CD4-positive, CD25-positive, alpha-beta regulatory T cell (primary cell): ENCODE measurements around the gene RAB26. TPM values are rescaled to one million over a fixed set of nuclear protein-coding genes. Genes with fewer than 3 reads are reported as not detected.
A peak's percentile ranks its signal among the peaks of the same experiment; 100 is the strongest.
"Not testable (repeated sequence)": the region's sequence is repeated elsewhere in the genome, so short reads cannot be mapped to it uniquely, and the experiment has no call there.

ENCODE experiments used
- ATAC-seq, 2 donors: fragments of 150-1000 bp; cut with Tn5 transposase; one replicate each; pipeline ENCODE4 v1.10.0; 2021; ENCODE audit warnings: low read depth in 2 of 2, moderate number of reproducible peaks in 2 of 2, moderate library complexity in 1 of 2
- DNase-seq, 3 donors: peaks; one replicate each; pipeline versions ENCODE4 v3.0.0 to v3.0.0-alpha.2; 2012 to 2022; ENCODE audit warnings: mixed read lengths in 1 of 3
- H3K27ac ChIP-seq: one replicate; pipeline ENCODE4 v1.7.0; 2013; ENCODE audit warnings: mild to moderate bottlenecking, low read length; ENCODE audit not compliant: insufficient read depth, poor library complexity, severe bottlenecking
- H3K27me3 ChIP-seq: one replicate; pipeline ENCODE4 v1.7.0; 2013; ENCODE audit warnings: low read length; ENCODE audit not compliant: control insufficient read depth, insufficient read depth
- H3K36me3 ChIP-seq: one replicate; pipeline ENCODE4 v1.7.0; 2013; ENCODE audit warnings: mild to moderate bottlenecking, low read length, moderate library complexity; ENCODE audit not compliant: control insufficient read depth, insufficient read depth
- H3K4me1 ChIP-seq: 2 replicates; pipeline ENCODE4 v1.7.0; 2013; ENCODE audit warnings: mild to moderate bottlenecking, low read length; ENCODE audit not compliant: insufficient read depth, control insufficient read depth, poor library complexity, severe bottlenecking
- H3K4me3 ChIP-seq: one replicate; pipeline ENCODE4 v1.7.0; 2013; ENCODE audit warnings: low read depth, mild to moderate bottlenecking, low read length, moderate library complexity
- H3K9me3 ChIP-seq, 2 experiments: 1 replicate in 1 of 2; 2 replicates in 1 of 2; pipeline ENCODE4 v1.7.0; 2013; ENCODE audit warnings: low read length in 2 of 2, mild to moderate bottlenecking in 1 of 2, moderate library complexity in 1 of 2; ENCODE audit not compliant: control insufficient read depth in 2 of 2
- H3K27ac Mint-ChIP-seq, 3 donors: one replicate each; pipeline ENCODE4 v1.8.0; 2020 to 2022; ENCODE audit warnings: mild to moderate bottlenecking in 3 of 3, mixed read lengths in 3 of 3, moderate library complexity in 2 of 3
- H3K27me3 Mint-ChIP-seq: one replicate; pipeline ENCODE4 v1.8.0; 2022; ENCODE audit warnings: mild to moderate bottlenecking, mixed read lengths
- H3K36me3 Mint-ChIP-seq: one replicate; pipeline ENCODE4 v1.8.0; 2020; ENCODE audit warnings: mixed read lengths
- H3K4me1 Mint-ChIP-seq, 4 donors: one replicate each; pipeline ENCODE4 v1.8.0; 2020 to 2022; ENCODE audit warnings: mixed read lengths in 4 of 4, mild to moderate bottlenecking in 1 of 4
- H3K4me3 Mint-ChIP-seq, 4 donors: one replicate each; pipeline ENCODE4 v1.8.0; 2020 to 2022; ENCODE audit warnings: mild to moderate bottlenecking in 4 of 4, mixed read lengths in 4 of 4, moderate library complexity in 3 of 4
- H3K9me3 Mint-ChIP-seq, 7 donors: one replicate each; pipeline ENCODE4 v1.8.0; 2020 to 2022; ENCODE audit warnings: mixed read lengths in 7 of 7, mild to moderate bottlenecking in 3 of 7, moderate library complexity in 2 of 7
- polyA plus RNA-seq, 4 donors: library from polyadenylated mRNA; unstranded; fragments of 300-500 nt; fragmentation: Illumina TruSeq; gene quantifications; one replicate each; pipeline ENCODE4 v1.2.3, GENCODE V29; 2021
- total RNA-seq: library from RNA; stranded (reverse); gene quantifications from one replicate; pipeline ENCODE4 v1.2.3, GENCODE V29; 2022

Gene RAB26
- total and polyA plus RNA-seq, 5 donors from 2014 or later, result 0.38 to 1.2 (median 0.93) TPM; not detected in 1

DNA sequence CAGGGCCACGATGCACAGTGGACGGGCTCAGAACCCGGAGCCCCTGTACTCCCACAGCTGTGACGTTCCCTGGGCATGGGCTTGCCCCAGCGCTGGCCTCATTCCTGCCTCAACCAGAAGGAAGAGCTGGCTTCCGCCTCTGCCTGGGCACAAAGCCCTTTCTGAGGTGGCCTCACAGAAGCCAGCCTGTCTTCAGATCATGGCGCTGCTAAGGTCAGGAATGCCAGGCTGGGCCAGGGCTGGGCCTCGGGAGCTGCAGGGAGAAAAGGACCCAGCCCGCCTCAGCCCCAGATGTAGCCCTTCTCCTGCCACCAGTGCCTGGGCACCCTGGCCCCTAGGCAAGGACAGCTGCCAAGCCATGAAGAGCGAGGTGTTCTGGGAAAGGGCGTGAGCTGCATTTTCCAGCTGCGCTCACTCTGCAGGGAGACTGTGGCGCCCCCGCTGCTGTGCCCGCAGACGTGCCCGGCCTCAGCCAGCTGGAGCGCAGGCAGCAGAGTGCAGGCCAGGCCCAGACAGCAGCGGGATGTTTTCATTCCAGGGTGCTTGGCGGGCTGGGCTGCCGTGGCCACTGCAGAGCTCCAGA, 22.2 kb upstream of the RAB26 start:
- not testable (repeated sequence) for H3K4me3 Mint-ChIP-seq, H3K36me3 ChIP-seq, H3K4me1 ChIP-seq, ATAC-seq, H3K9me3 ChIP-seq, H3K27ac Mint-ChIP-seq, H3K27ac ChIP-seq, H3K27me3 Mint-ChIP-seq, H3K9me3 Mint-ChIP-seq, H3K27me3 ChIP-seq, H3K4me3 ChIP-seq, H3K36me3 Mint-ChIP-seq, DNase-seq
- peaks cover 0 to 30% (median 5%) of the 10 kb centered on the region in 4 donors for H3K4me1 Mint-ChIP-seq

DNA sequence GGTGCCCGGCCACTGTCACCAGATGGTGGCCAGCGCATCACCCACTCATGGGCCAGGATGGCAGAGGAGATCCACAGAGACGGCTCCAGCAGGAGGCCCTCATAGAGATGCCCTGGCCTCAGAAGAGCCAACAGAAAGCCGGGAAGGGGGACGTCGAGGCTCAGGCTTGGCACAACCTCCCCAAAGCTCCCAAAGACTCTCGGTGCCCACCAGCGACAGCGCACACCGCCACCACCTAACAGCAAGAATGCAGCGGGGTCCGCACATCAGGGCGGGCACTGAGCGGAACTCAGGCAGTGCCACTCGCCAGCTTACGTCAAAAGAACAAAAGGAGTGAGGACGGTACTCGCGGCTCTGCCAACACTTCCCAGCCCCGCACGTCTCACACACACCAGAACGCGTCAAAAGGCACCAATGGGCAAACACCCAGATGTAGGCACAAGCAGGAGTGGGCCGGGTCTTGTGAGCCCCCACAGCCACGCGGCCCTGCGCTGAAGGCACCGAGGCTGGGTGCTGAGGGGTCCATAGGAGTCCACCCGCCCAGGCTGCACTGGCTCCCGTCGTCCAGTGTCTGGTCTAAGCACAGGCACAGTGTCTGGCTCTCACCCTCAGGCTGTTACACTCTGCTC, 21.4 kb upstream of the RAB26 start:
- not testable (repeated sequence) for H3K36me3 ChIP-seq, H3K27ac ChIP-seq, H3K36me3 Mint-ChIP-seq, ATAC-seq, H3K27me3 Mint-ChIP-seq, H3K4me1 ChIP-seq, H3K9me3 Mint-ChIP-seq, H3K4me3 ChIP-seq, H3K9me3 ChIP-seq, H3K27me3 ChIP-seq
- peak in 1 of 3 donors; percentile 26 for DNase-seq
- peaks cover 0 to 28% (median 5%) of the 10 kb centered on the region in 4 donors for H3K4me1 Mint-ChIP-seq
- peak overlapping the region; percentile 12 to 78 (median 34) for H3K4me3 Mint-ChIP-seq
- peak overlapping the region in 1 of 3 donors; percentile 46 for H3K27ac Mint-ChIP-seq

DNA sequence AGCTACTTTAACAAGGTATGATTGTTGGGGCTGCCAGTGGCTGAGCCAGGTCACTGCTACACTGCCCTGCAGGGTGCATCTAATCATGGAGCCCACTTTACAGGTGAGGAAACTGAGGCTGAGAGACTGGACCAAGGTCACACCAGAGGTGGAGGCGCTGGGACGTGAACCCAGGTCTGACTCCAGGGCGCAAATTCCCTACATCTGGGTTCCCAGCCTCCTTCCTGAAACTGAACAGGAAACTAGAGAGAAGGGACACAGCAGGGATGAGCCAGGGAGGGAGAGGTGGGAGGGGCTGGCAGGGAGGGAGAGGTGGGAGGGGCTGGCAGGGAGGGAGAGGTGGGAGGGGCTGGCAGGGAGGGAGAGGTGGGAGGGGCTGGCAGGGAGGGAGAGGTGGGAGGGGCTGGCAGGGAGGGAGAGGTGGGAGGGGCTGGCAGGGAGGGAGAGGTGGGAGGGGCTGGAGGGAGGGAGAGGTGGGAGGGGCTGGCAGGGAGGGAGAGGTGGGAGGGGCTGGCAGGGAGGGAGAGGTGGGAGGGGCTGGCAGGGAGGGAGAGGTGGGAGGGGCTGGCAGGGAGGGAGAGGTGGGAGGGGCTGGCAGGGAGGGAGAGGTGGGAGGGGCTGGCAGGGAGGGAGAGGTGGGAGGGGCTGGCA, 20.7 kb upstream of the RAB26 start:
- not testable (repeated sequence) for H3K27me3 Mint-ChIP-seq, H3K36me3 Mint-ChIP-seq, ATAC-seq, H3K4me3 ChIP-seq, H3K9me3 Mint-ChIP-seq, H3K27me3 ChIP-seq, H3K27ac Mint-ChIP-seq, H3K27ac ChIP-seq, H3K9me3 ChIP-seq, H3K36me3 ChIP-seq, H3K4me1 ChIP-seq
- peaks cover 0 to 28% (median 5%) of the 10 kb centered on the region in 4 donors for H3K4me1 Mint-ChIP-seq
- peak in 1 of 3 donors; percentile 24 for DNase-seq
- peak overlapping the region in 2 of 4 donors; percentile 12 to 78 for H3K4me3 Mint-ChIP-seq

DNA sequence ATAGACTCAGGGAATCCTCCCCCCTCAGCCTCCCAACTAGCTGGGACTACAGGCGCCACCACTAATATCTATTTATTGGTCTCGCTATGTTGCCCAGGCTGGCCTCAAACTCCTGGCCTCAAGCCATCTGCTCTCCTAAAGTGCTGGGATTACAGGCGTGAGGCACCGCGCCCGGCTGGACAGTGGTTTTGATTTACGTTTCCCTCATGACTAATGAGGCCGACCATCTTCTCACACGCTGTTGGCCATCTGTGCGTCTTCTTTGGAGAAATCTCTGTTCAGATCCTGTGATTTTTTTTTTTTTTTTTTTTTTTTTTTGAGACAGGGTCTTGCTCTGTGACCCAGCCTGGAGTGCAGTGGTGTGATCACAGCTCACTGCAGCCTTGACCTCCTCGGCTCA, 19.2 kb upstream of the RAB26 start:
- H3K4me3 Mint-ChIP-seq, H3K27ac Mint-ChIP-seq, H3K27me3 ChIP-seq, ATAC-seq, H3K4me3 ChIP-seq, DNase-seq, H3K27ac ChIP-seq, H3K9me3 ChIP-seq, H3K9me3 Mint-ChIP-seq, H3K4me1 ChIP-seq, H3K36me3 Mint-ChIP-seq, H3K36me3 ChIP-seq, H3K27me3 Mint-ChIP-seq: not testable (repeated sequence)
- peaks cover 0 to 30% (median 5%) of the 10 kb centered on the region in 4 donors for H3K4me1 Mint-ChIP-seq

DNA sequence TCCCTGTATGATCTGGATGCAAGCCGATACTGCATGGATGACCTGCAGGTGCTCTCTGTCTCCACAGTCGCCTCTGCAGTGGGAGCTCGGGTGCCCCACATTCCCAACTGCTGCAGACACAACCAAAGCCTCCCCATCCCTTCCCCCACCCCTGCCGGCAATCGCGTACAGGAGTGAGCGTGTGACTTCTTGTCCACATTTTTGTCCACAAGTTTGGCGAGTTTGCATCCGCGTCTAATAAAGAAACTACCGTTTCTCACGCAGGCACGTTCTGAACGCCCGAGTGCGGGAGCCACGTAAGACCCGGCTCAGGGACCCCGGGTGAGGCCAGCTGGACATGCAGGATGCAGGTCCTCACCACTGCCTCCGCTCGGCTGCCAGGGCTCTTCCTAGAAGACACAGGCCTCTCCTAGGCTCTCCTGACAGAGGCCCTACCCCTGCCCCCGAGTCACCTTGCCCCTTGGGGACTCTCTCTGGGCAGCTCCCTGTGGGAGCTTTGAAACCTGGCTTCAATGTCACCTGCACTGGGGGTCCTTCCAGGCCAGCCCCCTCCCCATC, 18.5 kb upstream of the RAB26 start:
- H3K27me3 ChIP-seq, H3K9me3 Mint-ChIP-seq, H3K36me3 ChIP-seq, H3K4me3 ChIP-seq, ATAC-seq, H3K9me3 ChIP-seq, H3K4me3 Mint-ChIP-seq, DNase-seq, H3K27ac Mint-ChIP-seq, H3K36me3 Mint-ChIP-seq, H3K27ac ChIP-seq, H3K4me1 ChIP-seq, H3K27me3 Mint-ChIP-seq: not testable (repeated sequence)
- peaks cover 0 to 32% (median 5%) of the 10 kb centered on the region in 4 donors for H3K4me1 Mint-ChIP-seq

DNA sequence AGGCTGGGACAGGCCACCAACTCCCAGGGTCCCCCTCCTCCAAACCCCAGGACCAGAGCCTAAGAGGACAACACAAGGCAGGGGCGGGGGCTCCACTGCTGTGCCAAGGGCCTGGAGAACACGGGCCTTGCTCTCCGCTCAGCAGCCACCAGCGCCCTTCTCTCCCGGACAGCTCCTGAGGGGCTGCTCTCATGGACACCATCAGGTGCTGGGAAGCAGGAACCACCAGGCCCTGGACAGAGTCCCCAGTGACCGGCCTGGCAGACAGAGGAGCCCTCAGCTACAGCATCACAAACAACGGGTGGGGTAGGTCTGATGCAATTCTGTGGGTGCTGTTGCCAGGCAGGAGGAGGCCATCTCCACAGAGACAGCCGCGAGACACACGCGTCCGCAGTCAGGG, 14.6 kb upstream of the RAB26 start:
- DNase-seq, H3K27ac Mint-ChIP-seq, ATAC-seq, H3K9me3 ChIP-seq, H3K27me3 ChIP-seq, H3K27ac ChIP-seq, H3K9me3 Mint-ChIP-seq, H3K36me3 Mint-ChIP-seq, H3K36me3 ChIP-seq, H3K4me3 ChIP-seq, H3K27me3 Mint-ChIP-seq, H3K4me1 ChIP-seq: not testable (repeated sequence)
- Mint-ChIP-seq H3K4me1 (peaks cover 0 to 19% (median 6%) of the 10 kb centered on the region in 4 donors), H3K4me3 (peak overlapping the region in 1 of 4 donors; percentile 31)

DNA sequence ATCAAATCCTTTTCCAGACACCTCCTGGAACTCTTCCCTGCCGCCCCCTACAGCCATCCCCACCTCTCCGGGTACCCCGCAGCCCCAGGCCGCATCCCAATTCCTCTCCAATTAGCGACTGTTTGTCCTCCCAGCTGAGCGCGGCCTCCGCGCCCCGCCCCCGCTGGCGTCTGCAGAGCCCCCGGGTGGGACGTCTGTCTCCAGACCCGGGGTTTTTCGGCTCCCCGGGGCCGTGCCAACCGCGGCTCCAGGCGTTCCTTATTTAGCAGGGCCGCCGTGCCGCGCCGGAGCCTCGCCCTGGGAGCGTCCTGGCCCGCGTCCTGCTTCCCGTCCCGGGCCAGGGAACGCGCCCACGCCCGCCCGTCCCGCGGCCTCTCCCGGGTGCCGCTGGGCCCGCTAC, 13.4 kb upstream of the RAB26 start:
- H3K27me3 ChIP-seq, H3K27me3 Mint-ChIP-seq, H3K9me3 ChIP-seq, ATAC-seq, H3K36me3 Mint-ChIP-seq, H3K4me3 ChIP-seq, H3K9me3 Mint-ChIP-seq, H3K36me3 ChIP-seq, DNase-seq, H3K27ac ChIP-seq, H3K4me1 ChIP-seq, H3K27ac Mint-ChIP-seq: not testable (repeated sequence)
- H3K4me1 Mint-ChIP-seq, result peaks cover 0 to 16% (median 6%) of the 10 kb centered on the region in 4 donors
- peak overlapping the region in 3 of 4 donors; percentile 80 to 83 (median 81) for H3K4me3 Mint-ChIP-seq
